Suprapubic skin (tissue), 4 donors: ENCODE results near the gene PLXND1. TPM values are rescaled to one million over a fixed set of nuclear protein-coding genes. Genes with fewer than 3 reads are reported as not detected.

Experiments used
- DNase-seq, 2 donors: peaks; one replicate each; pipeline ENCODE4 v3.0.0-alpha.2; 2019; ENCODE audit warnings: low spot score in 2 of 2
- H3K27ac ChIP-seq: fragments of 200-600 bp; sonication (generic); one replicate; pipeline ENCODE4 v1.5.1; 2019
- H3K27me3 ChIP-seq: fragments of 200-600 bp; sonication (generic); one replicate; pipeline ENCODE4 v1.5.1; 2019
- H3K36me3 ChIP-seq: fragments of 200-600 bp; sonication (generic); one replicate; pipeline ENCODE4 v1.5.1; 2019
- H3K4me1 ChIP-seq: fragments of 200-600 bp; sonication (generic); one replicate; pipeline ENCODE4 v1.5.1; 2019
- H3K4me3 ChIP-seq: fragments of 200-600 bp; sonication (generic); one replicate; pipeline ENCODE4 v1.5.1; 2019; ENCODE audit warnings: mild to moderate bottlenecking
- H3K9me3 ChIP-seq: fragments of 200-600 bp; sonication (generic); one replicate; pipeline ENCODE4 v1.5.1; 2019
- EP300 ChIP-seq: sonication (generic); formaldehyde crosslinking; IDR thresholded peaks from one replicate; pipeline ENCODE4 v1.6.1; 2017; ENCODE audit warnings: antibody characterized with exemption
- POLR2A ChIP-seq, 2 donors: fragments of 450-650 bp; IDR thresholded peaks; one replicate each; pipeline ENCODE4 v1.6.1; 2017; ENCODE audit warnings: antibody characterized with exemption in 2 of 2, mild to moderate bottlenecking in 2 of 2, moderate library complexity in 2 of 2
- POLR2AphosphoS5 ChIP-seq, 3 donors: sonication (generic); formaldehyde crosslinking; IDR thresholded peaks; one replicate each; pipeline ENCODE4 v1.6.1; 2017; ENCODE audit warnings: antibody characterized with exemption in 3 of 3
- WGBS: methylation state at CpG from one replicate; pipeline ENCODE4 v1.1.5; 2018; 5-methylcytosine and 5-hydroxymethylcytosine counted together
- total RNA-seq, 4 donors: library from RNA; depleted of rRNA; stranded (reverse); fragments of >200 nt; gene quantifications; one replicate each; pipeline ENCODE4 v1.1.0, GENCODE V29; 2016
- TF ChIP-seq, protein P1 (sequence below), 2 donors: fragments of 200-600 bp in 1 of 2; fragments of 450-650 bp in 1 of 2; sonication (generic) in 1 of 2; IDR thresholded peaks; one replicate each; pipeline ENCODE4 v1.5.1; 2016 to 2019; ENCODE audit warnings: antibody characterized with exemption in 2 of 2, mild to moderate bottlenecking in 1 of 2, moderate library complexity in 1 of 2

Gene PLXND1
- total RNA-seq, 4 donors from 2014 or later = 19.0 to 51.0 (median 30.8) TPM

DNA sequence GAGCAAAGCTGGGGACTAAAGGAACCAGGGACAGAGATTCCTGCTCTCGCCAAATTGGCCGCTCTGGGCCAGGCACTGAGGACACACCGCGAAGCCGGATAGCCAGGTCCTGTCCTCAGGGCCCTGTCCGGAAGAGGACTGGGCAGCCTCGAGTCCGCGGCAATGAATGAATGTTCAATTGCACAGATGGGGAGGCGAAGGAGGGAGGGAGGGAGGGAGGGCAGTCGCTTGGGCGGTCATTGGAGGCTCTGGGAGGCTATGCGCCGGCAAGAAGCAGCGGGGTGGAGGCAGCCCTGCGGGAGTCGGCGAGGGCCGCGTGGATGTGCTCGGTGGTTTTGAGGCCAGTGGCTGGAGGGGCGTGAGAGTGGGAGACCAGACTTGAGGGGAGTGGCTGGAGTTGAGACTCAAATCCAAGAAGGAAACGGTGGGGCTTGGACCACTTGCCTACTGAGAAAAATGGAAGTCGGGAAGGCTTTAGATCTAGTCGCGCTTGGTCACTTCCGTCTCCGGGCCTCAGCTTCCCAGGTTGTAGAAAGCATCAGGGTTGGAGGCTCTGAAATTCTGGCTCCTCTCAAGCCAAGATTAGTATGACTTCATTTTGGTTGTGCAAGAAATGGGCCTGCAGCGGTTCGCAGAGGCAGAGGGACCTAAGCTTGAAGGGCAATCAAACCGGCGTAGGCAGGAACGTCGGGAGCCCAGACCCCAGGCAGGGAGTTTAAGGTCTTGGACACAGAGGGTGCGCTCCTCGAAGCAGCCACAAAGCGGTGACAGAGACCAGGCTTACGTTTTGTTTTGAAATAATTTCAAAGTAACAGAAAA, 21.1 kb upstream of the PLXND1 start:
- Histone ChIP-seq H3K4me3 (peak overlapping the region; percentile 60), H3K27ac (peak overlapping the region; percentile 94), H3K4me1 (peaks cover 59% of the 10 kb centered on the region), H3K36me3 (no peaks in the 10 kb centered on the region), H3K27me3 (no peaks in the 10 kb centered on the region), H3K9me3 (no peaks in the 10 kb centered on the region)
- under 1% methylated on average over 28 of the region's 38 CpGs for WGBS
- TF ChIP-seq POLR2AphosphoS5 (IDR thresholded peaks at IDR 0.05) (peak in 1 of 3 donors; percentile 44), EP300 (no peak)
- TF ChIP-seq, protein P1, sequence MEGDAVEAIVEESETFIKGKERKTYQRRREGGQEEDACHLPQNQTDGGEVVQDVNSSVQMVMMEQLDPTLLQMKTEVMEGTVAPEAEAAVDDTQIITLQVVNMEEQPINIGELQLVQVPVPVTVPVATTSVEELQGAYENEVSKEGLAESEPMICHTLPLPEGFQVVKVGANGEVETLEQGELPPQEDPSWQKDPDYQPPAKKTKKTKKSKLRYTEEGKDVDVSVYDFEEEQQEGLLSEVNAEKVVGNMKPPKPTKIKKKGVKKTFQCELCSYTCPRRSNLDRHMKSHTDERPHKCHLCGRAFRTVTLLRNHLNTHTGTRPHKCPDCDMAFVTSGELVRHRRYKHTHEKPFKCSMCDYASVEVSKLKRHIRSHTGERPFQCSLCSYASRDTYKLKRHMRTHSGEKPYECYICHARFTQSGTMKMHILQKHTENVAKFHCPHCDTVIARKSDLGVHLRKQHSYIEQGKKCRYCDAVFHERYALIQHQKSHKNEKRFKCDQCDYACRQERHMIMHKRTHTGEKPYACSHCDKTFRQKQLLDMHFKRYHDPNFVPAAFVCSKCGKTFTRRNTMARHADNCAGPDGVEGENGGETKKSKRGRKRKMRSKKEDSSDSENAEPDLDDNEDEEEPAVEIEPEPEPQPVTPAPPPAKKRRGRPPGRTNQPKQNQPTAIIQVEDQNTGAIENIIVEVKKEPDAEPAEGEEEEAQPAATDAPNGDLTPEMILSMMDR (IDR thresholded peaks at IDR 0.05) = peak; percentile 63 to 65
- peak; percentile 89 to 90 for DNase-seq

DNA sequence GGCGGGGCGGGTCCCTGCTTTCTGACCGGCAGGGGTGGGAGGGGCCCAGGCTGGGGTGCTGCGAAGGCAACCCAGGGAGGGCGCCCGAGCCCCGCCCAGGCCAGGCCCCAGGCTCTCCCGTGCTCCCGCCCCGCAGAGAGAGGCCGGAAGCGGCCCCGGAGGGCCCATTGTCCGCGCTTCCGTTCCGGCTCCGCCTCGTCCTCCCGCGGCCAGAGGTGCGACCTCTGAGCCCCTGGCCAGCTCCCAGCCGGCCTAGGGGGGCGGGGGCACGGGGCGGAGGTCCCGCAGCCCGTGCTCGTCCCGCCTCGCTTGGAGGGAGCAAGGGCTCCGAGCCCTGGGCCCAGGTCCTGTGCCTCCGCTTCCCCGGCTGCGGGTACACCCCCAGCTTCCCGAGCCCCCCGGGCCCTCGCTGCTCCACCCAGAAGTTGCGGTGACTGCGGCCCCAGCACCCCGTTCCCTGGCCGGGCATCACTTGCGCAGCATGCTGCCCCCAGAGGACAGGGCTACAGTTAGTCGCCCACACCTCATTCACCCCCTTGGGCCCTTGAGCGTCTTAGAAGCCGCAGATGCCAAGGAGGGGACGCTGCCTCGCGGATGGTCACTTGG, 20.4 kb upstream of the PLXND1 start:
- Histone ChIP-seq H3K36me3 (no peaks in the 10 kb centered on the region), H3K27me3 (no peaks in the 10 kb centered on the region), H3K4me3 (peak overlapping the region; percentile 60), H3K27ac (peak overlapping the region; percentile 94), H3K9me3 (no peaks in the 10 kb centered on the region), H3K4me1 (peaks cover 66% of the 10 kb centered on the region)
- WGBS = 0% methylated on average over 5 of the region's 49 CpGs
- DNase-seq = peak; percentile 92 to 94
- TF ChIP-seq POLR2A (IDR thresholded peaks at IDR 0.05) = peak in 1 of 2 donors; percentile 59
- TF ChIP-seq, protein P1 (IDR thresholded peaks at IDR 0.05) = no peak
- TF ChIP-seq POLR2AphosphoS5 (IDR thresholded peaks at IDR 0.05) = peak in 1 of 3 donors; percentile 9
- no peak for TF ChIP-seq EP300

DNA sequence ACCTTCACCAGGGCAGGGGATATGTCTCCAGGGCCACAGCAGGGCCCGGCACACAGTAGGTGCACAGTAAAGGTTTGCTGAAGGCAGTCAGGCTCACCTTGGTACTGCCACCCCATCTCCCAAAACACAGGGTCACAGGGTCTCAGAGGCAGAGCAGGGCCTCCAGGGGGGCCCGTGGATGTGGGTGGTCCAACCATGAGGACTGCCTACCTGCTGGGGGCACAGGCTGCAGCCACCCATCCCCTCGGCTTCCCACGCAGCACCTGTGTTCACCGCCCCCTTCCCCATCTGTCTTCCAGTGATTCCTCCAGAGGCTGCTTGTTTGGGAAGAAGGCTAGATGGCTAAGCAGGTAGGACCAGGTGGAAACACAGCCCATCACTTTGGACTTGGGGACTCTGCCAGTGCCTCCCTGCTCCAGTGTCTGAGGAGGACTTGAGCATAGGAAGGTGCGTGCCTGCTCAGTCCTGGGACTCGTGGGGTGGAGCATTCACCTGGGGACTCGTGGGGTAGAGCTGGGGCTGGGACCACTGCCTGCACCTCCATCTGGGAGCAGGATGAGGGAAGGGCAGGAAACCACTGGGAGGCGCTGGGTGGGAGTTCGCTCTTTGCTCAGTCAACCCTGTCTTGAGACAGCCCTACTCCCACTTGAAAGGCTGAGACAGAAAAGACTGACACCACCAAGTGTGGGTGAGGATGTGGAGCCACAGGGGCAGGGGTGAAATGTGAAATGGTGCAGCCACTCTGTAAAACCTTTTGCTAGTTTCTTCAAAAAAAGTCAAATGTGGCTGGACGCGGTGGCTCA, 18.8 kb upstream of the PLXND1 start:
- Histone ChIP-seq H3K9me3 (no peaks in the 10 kb centered on the region), H3K27ac (peak overlapping the region; percentile 94), H3K4me3 (no peak overlapping the region), H3K36me3 (no peaks in the 10 kb centered on the region), H3K4me1 (peaks cover 69% of the 10 kb centered on the region), H3K27me3 (no peaks in the 10 kb centered on the region)
- TF ChIP-seq, protein P1 (IDR thresholded peaks at IDR 0.05) = no peak
- peak; percentile 73 to 74 for DNase-seq
- 92% methylated on average over 7 of the region's 12 CpGs for WGBS

DNA sequence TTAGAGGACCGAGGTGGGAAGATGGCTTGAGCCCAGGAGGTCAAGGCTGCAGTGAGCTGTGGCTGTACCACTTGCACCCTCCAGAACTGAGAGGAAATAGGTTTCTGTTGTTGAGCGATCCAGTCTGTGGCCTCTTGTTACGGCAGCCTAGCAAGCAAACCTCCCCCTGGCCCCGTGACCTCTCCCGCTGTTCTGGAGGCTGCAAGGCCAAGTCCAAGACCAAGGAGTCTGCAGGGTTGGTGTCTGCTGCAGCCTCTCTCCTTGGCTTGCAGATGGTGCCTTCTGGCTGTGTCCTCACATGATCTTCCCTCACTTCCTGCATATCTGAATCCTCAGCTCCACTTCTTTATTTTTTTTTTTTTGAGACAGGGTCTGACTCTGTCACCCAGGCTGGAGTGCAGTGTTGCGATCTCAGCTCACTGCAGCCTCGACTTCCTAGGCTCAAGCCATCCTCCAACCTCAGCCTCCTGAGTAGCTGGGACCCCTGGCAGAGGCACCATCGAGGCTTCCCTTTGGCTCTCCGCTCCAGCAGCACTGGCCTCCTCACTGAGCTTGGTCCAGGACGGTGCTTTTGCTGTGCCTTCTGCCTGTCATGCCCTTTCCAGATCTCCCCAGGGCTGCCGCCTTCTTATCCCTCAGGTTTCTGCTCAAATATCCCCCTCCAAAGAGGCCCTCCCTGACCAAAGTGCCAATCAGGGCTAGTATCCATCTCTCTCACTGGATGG, 18.0 kb upstream of the PLXND1 start:
- H3K4me1 ChIP-seq = peaks cover 73% of the 10 kb centered on the region
- WGBS = 64% methylated on average over 11 of the region's 11 CpGs
- peak; percentile 64 to 76 for DNase-seq

More for the DNA sequence above, 18.0 kb upstream of the PLXND1 start:
- no peak for TF ChIP-seq POLR2AphosphoS5 (IDR thresholded peaks at IDR 0.05)
- TF ChIP-seq POLR2A (IDR thresholded peaks at IDR 0.05) = no peak
- TF ChIP-seq, protein P1 (IDR thresholded peaks at IDR 0.05) = no peak
- TF ChIP-seq EP300 = no peak
- no peaks in the 10 kb centered on the region for H3K9me3 ChIP-seq
- H3K27me3 ChIP-seq = no peaks in the 10 kb centered on the region
- H3K4me3 ChIP-seq = no peak overlapping the region
- peak overlapping the region; percentile 94 for H3K27ac ChIP-seq
- no peaks in the 10 kb centered on the region for H3K36me3 ChIP-seq
